GM12878 (cell line): ENCODE results near the gene SPATA31C1. TPM values are rescaled to one million over a fixed set of nuclear protein-coding genes. Genes with fewer than 3 reads are reported as not detected.

Source experiments
- ATAC-seq: fragments of 200-7000 bp; cut with Tn5 transposase; 3 replicates; pipeline ENCODE4 v1.9.1; 2020; ENCODE audit warnings: mild to moderate bottlenecking, moderate library complexity
- BruUV-seq: library from RNA; stranded (reverse); fragments of 400-500 nt; replicated peaks from 2 replicates; lab custom pipeline; 2021; lab: Mats Ljungman, UMichigan
- CTCF ChIA-PET: fragments of 300-600 bp; sonication (Branson Sonifier 250); formaldehyde crosslinking; extraction: SDS; loops from one replicate; lab custom pipeline; 2021; ENCODE audit warnings: inconsistent platforms; lab: Yijun Ruan, JAX
- POLR2A ChIA-PET: fragments of 350-600 bp; formaldehyde crosslinking; extraction: SDS; loops from one replicate; lab custom pipeline; 2021; ENCODE audit warnings: inconsistent platforms; lab: Charles Lee
- RAD21 ChIA-PET: fragments of 300-600 bp; sonication (Branson Sonifier 250); formaldehyde crosslinking; loops from one replicate; lab custom pipeline; 2023; ENCODE audit warnings: antibody characterized with exemption; ENCODE audit not compliant: unreplicated experiment; lab: Charles Lee
- SMC1A ChIA-PET: fragments of 300-600 bp; sonication (Branson Sonifier 250); formaldehyde crosslinking; loops from one replicate; lab custom pipeline; 2023; ENCODE audit not compliant: unreplicated experiment, uncharacterized antibody; lab: Charles Lee
- DNase-seq: peaks from one replicate; pipeline ENCODE4 v3.0.0-alpha.2; 2011; ENCODE audit warnings: low read depth, low spot score
- FAIRE-seq: peaks from 3 replicates; lab custom pipeline; 2011; peaks lifted over from hg19 to GRCh38; lab: Jason Lieb, UNC
- H2AFZ ChIP-seq: 2 replicates; pipeline ENCODE4 v1.6.0; 2011; ENCODE audit warnings: low read depth, low read length, control low read depth; ENCODE audit not compliant: control insufficient read depth
- H3K27ac ChIP-seq: 2 replicates; pipeline ENCODE4 v1.5.1; 2011; ENCODE audit warnings: control low read depth; ENCODE audit not compliant: control insufficient read depth, insufficient read depth
- H3K27me3 ChIP-seq, 2 experiments: replicated peaks in 1 of 2; 2 replicates each; pipeline versions ENCODE4 v1.6.0 to v1.6.1; 2011; ENCODE audit warnings: low read length in 1 of 2; ENCODE audit not compliant: control insufficient read depth in 2 of 2, insufficient read depth in 2 of 2
- H3K36me3 ChIP-seq, 2 experiments: 2 replicates each; pipeline ENCODE4 v1.5.1; 2011; ENCODE audit warnings: low read length in 1 of 2; ENCODE audit not compliant: control insufficient read depth in 2 of 2, insufficient read depth in 2 of 2
- H3K4me1 ChIP-seq: 2 replicates; pipeline ENCODE4 v1.6.1; 2011; ENCODE audit warnings: mild to moderate bottlenecking, low read length, moderate library complexity, mixed read lengths; ENCODE audit not compliant: control insufficient read depth, insufficient read depth
- H3K4me2 ChIP-seq: 2 replicates; pipeline ENCODE4 v1.6.0; 2011; ENCODE audit warnings: control low read depth; ENCODE audit not compliant: control insufficient read depth, insufficient read depth
- H3K4me3 ChIP-seq: fragments of 200-600 bp; sonication (generic); 2 replicates; pipeline ENCODE4 v1.5.1; 2016
- H3K79me2 ChIP-seq: 2 replicates; pipeline ENCODE4 v1.6.0; 2011; ENCODE audit warnings: low read length; ENCODE audit not compliant: control insufficient read depth, insufficient read depth
- H3K9ac ChIP-seq: 2 replicates; pipeline ENCODE4 v1.8.0; 2011; ENCODE audit warnings: low read length, control low read depth, mixed read lengths; ENCODE audit not compliant: control insufficient read depth, insufficient read depth
- H3K9me3 ChIP-seq: replicated peaks from 3 replicates; pipeline ENCODE4 v1.5.1; 2011; ENCODE audit warnings: mild to moderate bottlenecking, low read length; ENCODE audit not compliant: control insufficient read depth, insufficient read depth
- H4K20me1 ChIP-seq: 2 replicates; pipeline ENCODE4 v1.6.0; 2011; ENCODE audit not compliant: control insufficient read depth, insufficient read depth
- CHD2 ChIP-seq: IDR thresholded peaks from 2 replicates; pipeline ENCODE4 v1.6.1; 2011; ENCODE audit warnings: low read depth, low read length, improper control_type of control experiment, borderline replicate concordance
- FOXM1 ChIP-seq: IDR thresholded peaks from 2 replicates; pipeline ENCODE4 v1.6.1; 2012; ENCODE audit warnings: low read depth, mild to moderate bottlenecking, inconsistent platforms, low read length, moderate library complexity
- HDAC2 ChIP-seq: fragments of 200-600 bp; sonication (generic); IDR thresholded peaks from 2 replicates; pipeline ENCODE4 v1.6.1; 2017
- IKZF2 ChIP-seq, 2 experiments: fragments of 450-650 bp; IDR thresholded peaks; 2 replicates each; pipeline ENCODE4 v1.6.1; 2017; ENCODE audit warnings: mild to moderate bottlenecking in 2 of 2, moderate library complexity in 2 of 2
- JUNB ChIP-seq: IDR thresholded peaks from 2 replicates; pipeline ENCODE4 v1.6.1; 2016; ENCODE audit warnings: antibody characterized with exemption, mild to moderate bottlenecking
- KDM1A ChIP-seq: fragments of 200-600 bp; sonication (generic); IDR thresholded peaks from 2 replicates; pipeline ENCODE4 v1.6.1; 2016; ENCODE audit warnings: borderline replicate concordance
- MXI1 ChIP-seq: fragments of 150-350 bp; IDR thresholded peaks from 2 replicates; pipeline ENCODE4 v1.6.1; 2011; ENCODE audit warnings: low read depth, mild to moderate bottlenecking, inconsistent platforms, low read length, improper control_type of control experiment
- NFIC ChIP-seq: IDR thresholded peaks from 2 replicates; pipeline ENCODE4 v1.6.1; 2012; ENCODE audit warnings: low read depth, mild to moderate bottlenecking, inconsistent platforms, low read length, moderate library complexity
- NRF1 ChIP-seq: conservative IDR thresholded peaks from 2 replicates; pipeline ENCODE4 v1.6.1; 2011; ENCODE audit warnings: mild to moderate bottlenecking, low read depth, low read length, improper control_type of control experiment
- RB1 ChIP-seq: fragments of 450-650 bp; formaldehyde crosslinking; IDR thresholded peaks from 2 replicates; pipeline ENCODE4 v1.6.1; 2017; ENCODE audit warnings: mild to moderate bottlenecking, borderline replicate concordance
- TCF7 ChIP-seq: IDR thresholded peaks from 2 replicates; pipeline ENCODE4 v1.6.1; 2014; ENCODE audit warnings: antibody characterized with exemption, borderline replicate concordance
- WGBS: methylation state at CpG from one replicate; pipeline ENCODE4 v1.1.6; 2016; ENCODE audit warnings: low lambda C conversion rate; ENCODE audit not compliant: insufficient replicate concordance, insufficient coverage; ENCODE audit errors: missing lambda C conversion rate; 5-methylcytosine and 5-hydroxymethylcytosine counted together
- in situ Hi-C: fragments of 300-500 bp; cut with MboI; formaldehyde crosslinking; loops from 9 replicates; pipeline ENCODE4 v1.14.3; 2018; ENCODE audit warnings: mixed read lengths
- intact Hi-C: fragments of 100-400 bp; cut with micrococcal nuclease; formaldehyde crosslinking; loops from one replicate; pipeline ENCODE4 v1.14.2; 2022; ENCODE audit not compliant: unreplicated experiment
- polyA plus RNA-seq, 11 experiments: library from polyadenylated mRNA; depleted of rRNA in 4 of 11; unstranded in 6 of 11; stranded (reverse) in 5 of 11; fragments of >200 nt; fragmentation: Nextera tagmentation in 4 of 11; fragmentation: Illumina TruSeq in 1 of 11; extraction: Ambion mirVana in 4 of 11; extraction: Trizol in 1 of 11; gene quantifications; 1 replicate in 1 of 11; 2 replicates in 10 of 11; pipeline versions ENCODE4 v1.2.1 to v1.2.3, GENCODE V29; 2011 to 2016; ENCODE audit warnings: inconsistent platforms in 2 of 11, missing spikeins in 2 of 11, low read depth in 1 of 11
- total RNA-seq, 4 experiments: library from RNA; depleted of rRNA in 3 of 4; stranded (reverse); fragments of >200 nt in 3 of 4; fragmentation: Illumina TruSeq in 1 of 4; extraction: Trizol in 1 of 4; gene quantifications; 2 replicates each; pipeline versions ENCODE4 v1.2.1 to v1.2.3, GENCODE V29; 2013 to 2021
- TF ChIP-seq, protein P1 (sequence below): IDR thresholded peaks from 2 replicates; pipeline ENCODE4 v1.6.1; 2011; ENCODE audit warnings: borderline replicate concordance, low read depth, mild to moderate bottlenecking, moderate library complexity, low read length; ENCODE audit not compliant: insufficient read depth, poor library complexity, severe bottlenecking

The SPATA31C1 gene
- total and polyA plus RNA-seq, 10 of the 15 experiments (the other 5 are each of a cell fraction or from before 2014, with no cell fraction given): not detected

DNA sequence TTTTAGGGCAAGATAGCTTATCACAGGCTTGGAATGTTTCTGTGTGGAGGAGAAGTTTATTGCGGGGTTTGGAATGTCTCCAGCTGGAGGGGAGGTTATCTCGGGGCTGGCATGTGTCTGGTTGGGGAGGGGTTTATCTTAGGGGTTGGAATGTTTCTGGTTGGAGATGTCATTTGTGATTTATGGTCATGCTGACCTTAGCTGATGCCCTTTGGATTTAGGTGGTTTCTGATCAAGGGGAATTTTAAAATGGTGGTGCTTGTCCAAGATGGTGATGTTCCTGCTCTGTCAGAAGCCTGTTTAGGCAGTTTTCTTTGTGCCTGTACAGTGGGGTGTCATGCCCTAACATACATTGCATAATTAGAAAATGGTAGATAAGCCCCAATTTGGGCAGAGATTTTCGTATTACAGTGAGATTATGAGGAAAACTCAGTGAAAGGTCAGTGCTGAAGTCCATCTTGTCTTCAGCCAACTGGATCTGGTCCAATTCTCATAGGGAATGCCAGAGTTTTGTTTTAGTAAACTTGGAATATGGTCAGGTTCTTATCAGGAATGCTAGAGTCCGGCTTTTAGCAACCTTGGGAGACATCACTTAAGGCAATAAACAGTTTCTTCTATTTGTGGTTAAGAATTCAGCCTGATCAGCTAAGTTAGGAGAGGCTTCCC, 42.3 kb downstream of the SPATA31C1 start:
- no peak for ATAC-seq
- ChIA-PET POLR2A (no interaction called here), CTCF (no interaction called here)
- Histone ChIP-seq H4K20me1 (no peaks in the 10 kb centered on the region), H2AFZ (no peak overlapping the region), H3K79me2 (no peaks in the 10 kb centered on the region), H3K9me3 (no peaks in the 10 kb centered on the region)
- no peak for DNase-seq
- WGBS: 2% methylated on average over 4 of the region's 4 CpGs
- in situ Hi-C loops: loop anchor here (10.0 kb wide), 1 partner anchor 1045 kb away; no protein-coding TSS in a partner anchor
- TF ChIP-seq KDM1A (no peak), JUNB (no peak), IKZF2 (IDR thresholded peaks at IDR 0.05) (no peak), NRF1 (no peak), NFIC (no peak), RB1 (no peak), CHD2 (no peak), FOXM1 (no peak), TCF7 (no peak), HDAC2 (no peak), MXI1 (no peak)
- TF ChIP-seq, protein P1, sequence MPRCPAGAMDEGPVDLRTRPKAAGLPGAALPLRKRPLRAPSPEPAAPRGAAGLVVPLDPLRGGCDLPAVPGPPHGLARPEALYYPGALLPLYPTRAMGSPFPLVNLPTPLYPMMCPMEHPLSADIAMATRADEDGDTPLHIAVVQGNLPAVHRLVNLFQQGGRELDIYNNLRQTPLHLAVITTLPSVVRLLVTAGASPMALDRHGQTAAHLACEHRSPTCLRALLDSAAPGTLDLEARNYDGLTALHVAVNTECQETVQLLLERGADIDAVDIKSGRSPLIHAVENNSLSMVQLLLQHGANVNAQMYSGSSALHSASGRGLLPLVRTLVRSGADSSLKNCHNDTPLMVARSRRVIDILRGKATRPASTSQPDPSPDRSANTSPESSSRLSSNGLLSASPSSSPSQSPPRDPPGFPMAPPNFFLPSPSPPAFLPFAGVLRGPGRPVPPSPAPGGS: no peak
- TF ChIP-seq, all 136 proteins: peak for 0
- H3K27me3 ChIP-seq: no peaks in the 10 kb centered on the region
- no peaks in the 10 kb centered on the region for H3K36me3 ChIP-seq
- no peak overlapping the region for H3K4me2 ChIP-seq
- H3K4me3 ChIP-seq: no peak overlapping the region
- no peak overlapping the region for H3K27ac ChIP-seq
- no peak for FAIRE-seq
- RAD21 ChIA-PET: no interaction called here
- BruUV-seq: no TSS peak
- intact Hi-C loops: loop anchor here (10.0 kb wide), 1 partner anchor 1035 kb away; the partner anchor contains the start of gene S1PR3
- SMC1A ChIA-PET: no interaction called here
- H3K9ac ChIP-seq: no peak overlapping the region
- H3K4me1 ChIP-seq: no peaks in the 10 kb centered on the region
